Measurements from ENCODE around the gene RTP5.

DNA sequence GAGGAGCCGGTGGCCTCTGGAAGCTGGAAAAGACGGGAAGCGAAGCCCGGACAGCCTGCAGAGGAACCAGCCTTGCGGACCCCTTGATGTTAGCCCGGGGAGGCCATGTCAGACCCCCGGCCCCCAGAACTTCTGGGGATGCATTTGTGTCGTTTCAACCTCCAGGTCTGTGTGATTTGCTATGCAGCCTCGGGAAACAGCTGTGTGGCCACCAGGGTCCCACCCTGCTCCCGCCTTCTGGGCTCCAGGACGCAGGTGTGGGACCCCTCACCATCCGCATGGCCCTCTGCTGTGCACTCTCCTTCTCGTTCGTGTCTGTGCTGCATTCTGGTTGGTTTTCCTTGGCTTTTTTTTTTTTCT lies 47.3 kb upstream of the RTP5 start:
- TF ChIP-seq, protein P1, sequence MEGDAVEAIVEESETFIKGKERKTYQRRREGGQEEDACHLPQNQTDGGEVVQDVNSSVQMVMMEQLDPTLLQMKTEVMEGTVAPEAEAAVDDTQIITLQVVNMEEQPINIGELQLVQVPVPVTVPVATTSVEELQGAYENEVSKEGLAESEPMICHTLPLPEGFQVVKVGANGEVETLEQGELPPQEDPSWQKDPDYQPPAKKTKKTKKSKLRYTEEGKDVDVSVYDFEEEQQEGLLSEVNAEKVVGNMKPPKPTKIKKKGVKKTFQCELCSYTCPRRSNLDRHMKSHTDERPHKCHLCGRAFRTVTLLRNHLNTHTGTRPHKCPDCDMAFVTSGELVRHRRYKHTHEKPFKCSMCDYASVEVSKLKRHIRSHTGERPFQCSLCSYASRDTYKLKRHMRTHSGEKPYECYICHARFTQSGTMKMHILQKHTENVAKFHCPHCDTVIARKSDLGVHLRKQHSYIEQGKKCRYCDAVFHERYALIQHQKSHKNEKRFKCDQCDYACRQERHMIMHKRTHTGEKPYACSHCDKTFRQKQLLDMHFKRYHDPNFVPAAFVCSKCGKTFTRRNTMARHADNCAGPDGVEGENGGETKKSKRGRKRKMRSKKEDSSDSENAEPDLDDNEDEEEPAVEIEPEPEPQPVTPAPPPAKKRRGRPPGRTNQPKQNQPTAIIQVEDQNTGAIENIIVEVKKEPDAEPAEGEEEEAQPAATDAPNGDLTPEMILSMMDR (IDR thresholded peaks at IDR 0.05; ENCODE audit: insufficient read depth, low read length, poor library complexity, severe bottlenecking) = no peak
- no peak for TF ChIP-seq EZH2phosphoT487 (conservative IDR thresholded peaks at IDR 0.05; ENCODE audit: low read length)
